Endodermal cell (in vitro differentiated cells): ENCODE measurements around the gene ARHGAP1. TPM values are rescaled to one million over a fixed set of nuclear protein-coding genes. Genes with fewer than 3 reads are reported as not detected.

Source experiments
- DNase-seq: peaks from one replicate; pipeline ENCODE4 v3.0.0-alpha.2; 2017
- H3K27ac ChIP-seq: 2 replicates; pipeline ENCODE4 v1.5.1; 2013; ENCODE audit warnings: mild to moderate bottlenecking, low read depth, low read length, moderate library complexity
- H3K27me3 ChIP-seq: 2 replicates; pipeline ENCODE4 v1.6.1; 2013; ENCODE audit warnings: mild to moderate bottlenecking, low read length, moderate library complexity; ENCODE audit not compliant: insufficient read depth, control insufficient read depth, poor library complexity, severe bottlenecking
- H3K36me3 ChIP-seq: 2 replicates; pipeline ENCODE4 v1.7.0; 2013; ENCODE audit warnings: mild to moderate bottlenecking, low read length, moderate library complexity; ENCODE audit not compliant: control insufficient read depth, insufficient read depth
- H3K4me1 ChIP-seq: one replicate; pipeline ENCODE4 v1.7.0; 2013; ENCODE audit warnings: low read length; ENCODE audit not compliant: control insufficient read depth, insufficient read depth
- H3K4me3 ChIP-seq: 2 replicates; pipeline ENCODE4 v1.5.1; 2013; ENCODE audit warnings: mild to moderate bottlenecking, low read length, moderate library complexity
- H3K9ac ChIP-seq: 2 replicates; pipeline ENCODE4 v1.6.1; 2013; ENCODE audit warnings: mild to moderate bottlenecking, low read length, moderate library complexity; ENCODE audit not compliant: poor library complexity, severe bottlenecking; ENCODE audit errors: extremely low read depth
- H3K9me3 ChIP-seq: 2 replicates; pipeline ENCODE4 v1.6.1; 2013; ENCODE audit warnings: mild to moderate bottlenecking, low read length, moderate library complexity; ENCODE audit not compliant: control insufficient read depth
- H3K27ac Mint-ChIP-seq: 2 replicates; pipeline ENCODE4 v1.8.0; 2020; ENCODE audit warnings: mixed read lengths
- H3K27me3 Mint-ChIP-seq: 2 replicates; pipeline ENCODE4 v1.8.0; 2021; ENCODE audit warnings: mild to moderate bottlenecking, mixed read lengths; ENCODE audit not compliant: insufficient read depth
- H3K36me3 Mint-ChIP-seq: 2 replicates; pipeline ENCODE4 v1.8.0; 2020; ENCODE audit warnings: low read depth, mixed read lengths
- H3K4me1 Mint-ChIP-seq: 2 replicates; pipeline ENCODE4 v1.8.0; 2020; ENCODE audit warnings: mixed read lengths
- H3K4me3 Mint-ChIP-seq: 2 replicates; pipeline ENCODE4 v1.8.0; 2020; ENCODE audit warnings: mild to moderate bottlenecking, moderate library complexity, mixed read lengths
- H3K9me3 Mint-ChIP-seq: 2 replicates; pipeline ENCODE4 v1.8.0; 2020; ENCODE audit warnings: mild to moderate bottlenecking, mixed read lengths
- CTCF ChIP-seq: fragments of 200-600 bp; sonication (generic); conservative IDR thresholded peaks from 2 replicates; pipeline ENCODE4 v1.5.0; 2021; ENCODE audit warnings: antibody characterized with exemption, mild to moderate bottlenecking
- WGBS, 2 experiments: methylation state at CpG; one replicate each; pipeline versions ENCODE4 v1.1.5 to v1.1.7; 2013; ENCODE audit warnings: missing lambda C conversion rate in 2 of 2, mixed read lengths in 1 of 2; ENCODE audit not compliant: insufficient coverage in 1 of 2, insufficient read length in 1 of 2; 5-methylcytosine and 5-hydroxymethylcytosine counted together
- total RNA-seq, 2 donors: library from RNA; stranded (reverse); fragmentation: NEBNext Ultra II Directional in 1 of 2; extraction: Animal tissue kit (Norgen Biotek cat#: 25700) in 1 of 2; gene quantifications; 2 replicates in 1 of 2; 3 replicates in 1 of 2; pipeline ENCODE4 v1.2.1, GENCODE V29; 2021

Gene ARHGAP1
- total RNA-seq, 2 donors from 2014 or later, result 53.4 to 56.6 TPM

- no peak for TF ChIP-seq CTCF
Observed at GRCh38 chr11:46677169-46677568, 23.2 kb downstream of the ARHGAP1 start.

GRCh38 chr11:46676436-46677158 is 23.8 kb downstream of the ARHGAP1 start:
- Histone ChIP-seq H3K4me1 (peaks cover 4% of the 10 kb centered on the region), H3K9ac (no peak overlapping the region), H3K27me3 (no peaks in the 10 kb centered on the region), H3K27ac (no peak overlapping the region), H3K36me3 (peaks cover 29% of the 10 kb centered on the region), H3K9me3 (no peaks in the 10 kb centered on the region), H3K4me3 (no peak overlapping the region)
- Mint-ChIP-seq H3K27ac (peak overlapping the region; percentile 75), H3K27me3 (no peaks in the 10 kb centered on the region), H3K9me3 (no peaks in the 10 kb centered on the region), H3K4me3 (no peak overlapping the region), H3K4me1 (peaks cover 14% of the 10 kb centered on the region), H3K36me3 (peaks cover 39% of the 10 kb centered on the region)
- no peak for TF ChIP-seq CTCF
- 92 to 95% methylated on average over 11 to 15 of the region's 15 CpGs for WGBS, 2 experiments
- DNase-seq, result no peak

More at GRCh38 chr11:46677169-46677568, 23.2 kb downstream of the ARHGAP1 start:
- Histone ChIP-seq H3K9me3 (no peaks in the 10 kb centered on the region), H3K9ac (no peak overlapping the region), H3K36me3 (peaks cover 29% of the 10 kb centered on the region), H3K4me1 (peaks cover 4% of the 10 kb centered on the region), H3K27ac (no peak overlapping the region), H3K27me3 (no peaks in the 10 kb centered on the region), H3K4me3 (no peak overlapping the region)
- H3K27me3 Mint-ChIP-seq, result no peaks in the 10 kb centered on the region
- H3K4me3 Mint-ChIP-seq, result no peak overlapping the region
- no peaks in the 10 kb centered on the region for H3K9me3 Mint-ChIP-seq
- peaks cover 14% of the 10 kb centered on the region for H3K4me1 Mint-ChIP-seq
- H3K27ac Mint-ChIP-seq, result peak overlapping the region; percentile 75
- H3K36me3 Mint-ChIP-seq, result peaks cover 33% of the 10 kb centered on the region
- 92 to 100% methylated on average over 4 to 8 of the region's 8 CpGs for WGBS, 2 experiments
- no peak for DNase-seq

GRCh38 chr11:46675949-46676348 is 24.5 kb downstream of the ARHGAP1 start:
- H3K4me3 Mint-ChIP-seq, result no peak overlapping the region
- no peak for TF ChIP-seq CTCF
- Histone ChIP-seq H3K9me3 (no peaks in the 10 kb centered on the region), H3K4me3 (no peak overlapping the region), H3K4me1 (peaks cover 4% of the 10 kb centered on the region), H3K27ac (peak overlapping the region; percentile 77), H3K27me3 (no peaks in the 10 kb centered on the region), H3K36me3 (peaks cover 29% of the 10 kb centered on the region), H3K9ac (no peak overlapping the region)
- peak overlapping the region; percentile 35 for H3K27ac Mint-ChIP-seq
- peaks cover 38% of the 10 kb centered on the region for H3K36me3 Mint-ChIP-seq
- WGBS, 2 experiments, result 80 to 98% methylated on average over 1 to 7 of the region's 7 CpGs
- no peak for DNase-seq
- no peaks in the 10 kb centered on the region for H3K27me3 Mint-ChIP-seq
- H3K9me3 Mint-ChIP-seq, result no peaks in the 10 kb centered on the region
- peaks cover 14% of the 10 kb centered on the region for H3K4me1 Mint-ChIP-seq
